ENCODE measurements around the gene FLT3. TPM values are rescaled to one million over a fixed set of nuclear protein-coding genes. Genes with fewer than 3 reads are reported as not detected.
A peak's percentile ranks its signal among the peaks of the same experiment; 100 is the strongest.

Gene FLT3
- total and polyA plus RNA-seq, 10 of the 15 experiments (the other 5 are each of a cell fraction or from before 2014, with no cell fraction given): 0.04 to 0.19 (median 0.11) TPM; not detected in 1

GRCh38 chr13:28033894-28034655, 66.3 kb downstream of the FLT3 start:
- FAIRE-seq (no peak), ATAC-seq (peak; percentile 45), DNase-seq (ENCODE audit: low read depth, low spot score) (no peak)
- Histone ChIP-seq H3K4me3 (no peak overlapping the region), H3K9me3 (replicated peaks; ENCODE audit: control insufficient read depth, insufficient read depth, low read length) (no peaks in the 10 kb centered on the region), H3K9ac (ENCODE audit: control insufficient read depth, insufficient read depth, low read length) (no peak overlapping the region), H3K27me3 (replicated peaks in 1 of 2; ENCODE audit: control insufficient read depth in 2 of 2, insufficient read depth in 2 of 2, low read length in 1 of 2) (no peaks in the 10 kb centered on the region), H3K36me3 (ENCODE audit: control insufficient read depth in 2 of 2, insufficient read depth in 2 of 2, low read length in 1 of 2) (no peaks in the 10 kb centered on the region), H3K79me2 (ENCODE audit: control insufficient read depth, insufficient read depth, low read length) (no peaks in the 10 kb centered on the region), H3K4me2 (ENCODE audit: control insufficient read depth, insufficient read depth) (peak overlapping the region; percentile 62), H2AFZ (ENCODE audit: control insufficient read depth, low read depth, low read length) (no peak overlapping the region), H3K27ac (ENCODE audit: control insufficient read depth, insufficient read depth) (no peak overlapping the region), H3K4me1 (ENCODE audit: control insufficient read depth, insufficient read depth, low read length) (peaks cover 53% of the 10 kb centered on the region), H4K20me1 (ENCODE audit: control insufficient read depth, insufficient read depth) (no peaks in the 10 kb centered on the region)
- POLR2A ChIA-PET: interaction anchor here (1.3 to 1.6 kb wide), 2 partner anchors 15 to 16 kb away, joined by 3 to 4 read pairs; no protein-coding TSS in a partner anchor
- RAD21 ChIA-PET (ENCODE audit: unreplicated experiment): interaction anchor here (0.8 to 3.0 kb wide), 3 partner anchors 20 to 45 kb away, joined by 3 to 7 read pairs (median 3); partner anchors contain the start of gene URAD
- intact Hi-C loops (cut with micrococcal nuclease; ENCODE audit: unreplicated experiment): loop anchor here (10.0 kb wide), 1 partner anchor 601 kb away; no protein-coding TSS in a partner anchor
- in situ Hi-C loops (cut with MboI): no loop called here
- CTCF ChIA-PET: interaction anchor here (0.6 kb wide), 1 partner anchor 603 kb away, joined by 4 read pairs; no protein-coding TSS in a partner anchor
- SMC1A ChIA-PET (ENCODE audit: uncharacterized antibody, unreplicated experiment): interaction anchor here (1.0 to 2.5 kb wide), 5 partner anchors 16 to 23 kb away, joined by 3 to 12 read pairs (median 11); no protein-coding TSS in a partner anchor
- 65% methylated on average over 8 of the region's 8 CpGs for WGBS (ENCODE audit: insufficient coverage, insufficient replicate concordance, low lambda C conversion rate, missing lambda C conversion rate)
- BruUV-seq (replicated peaks): no TSS peak
- TF ChIP-seq HSF1 (IDR thresholded peaks at IDR 0.05; ENCODE audit: low read depth, low read length): no peak
- TF ChIP-seq EP300 (IDR thresholded peaks at IDR 0.05; ENCODE audit: borderline replicate concordance in 1 of 2, control insufficient read depth in 1 of 2, low read depth in 2 of 2, low read length in 2 of 2): 0 out of 4 replicates have a peak, but pooled peaks of 1 of the 2 experiments have one; percentile 19
- TF ChIP-seq, protein P1, sequence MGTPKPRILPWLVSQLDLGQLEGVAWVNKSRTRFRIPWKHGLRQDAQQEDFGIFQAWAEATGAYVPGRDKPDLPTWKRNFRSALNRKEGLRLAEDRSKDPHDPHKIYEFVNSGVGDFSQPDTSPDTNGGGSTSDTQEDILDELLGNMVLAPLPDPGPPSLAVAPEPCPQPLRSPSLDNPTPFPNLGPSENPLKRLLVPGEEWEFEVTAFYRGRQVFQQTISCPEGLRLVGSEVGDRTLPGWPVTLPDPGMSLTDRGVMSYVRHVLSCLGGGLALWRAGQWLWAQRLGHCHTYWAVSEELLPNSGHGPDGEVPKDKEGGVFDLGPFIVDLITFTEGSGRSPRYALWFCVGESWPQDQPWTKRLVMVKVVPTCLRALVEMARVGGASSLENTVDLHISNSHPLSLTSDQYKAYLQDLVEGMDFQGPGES (IDR thresholded peaks at IDR 0.05): no peak
- no peak for TF ChIP-seq STAT1 (conservative IDR thresholded peaks at IDR 0.05)
- TF ChIP-seq, protein P2, sequence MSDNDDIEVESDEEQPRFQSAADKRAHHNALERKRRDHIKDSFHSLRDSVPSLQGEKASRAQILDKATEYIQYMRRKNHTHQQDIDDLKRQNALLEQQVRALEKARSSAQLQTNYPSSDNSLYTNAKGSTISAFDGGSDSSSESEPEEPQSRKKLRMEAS (IDR thresholded peaks at IDR 0.05; ENCODE audit: low read depth, low read length): no peak
- TF ChIP-seq, protein P3, sequence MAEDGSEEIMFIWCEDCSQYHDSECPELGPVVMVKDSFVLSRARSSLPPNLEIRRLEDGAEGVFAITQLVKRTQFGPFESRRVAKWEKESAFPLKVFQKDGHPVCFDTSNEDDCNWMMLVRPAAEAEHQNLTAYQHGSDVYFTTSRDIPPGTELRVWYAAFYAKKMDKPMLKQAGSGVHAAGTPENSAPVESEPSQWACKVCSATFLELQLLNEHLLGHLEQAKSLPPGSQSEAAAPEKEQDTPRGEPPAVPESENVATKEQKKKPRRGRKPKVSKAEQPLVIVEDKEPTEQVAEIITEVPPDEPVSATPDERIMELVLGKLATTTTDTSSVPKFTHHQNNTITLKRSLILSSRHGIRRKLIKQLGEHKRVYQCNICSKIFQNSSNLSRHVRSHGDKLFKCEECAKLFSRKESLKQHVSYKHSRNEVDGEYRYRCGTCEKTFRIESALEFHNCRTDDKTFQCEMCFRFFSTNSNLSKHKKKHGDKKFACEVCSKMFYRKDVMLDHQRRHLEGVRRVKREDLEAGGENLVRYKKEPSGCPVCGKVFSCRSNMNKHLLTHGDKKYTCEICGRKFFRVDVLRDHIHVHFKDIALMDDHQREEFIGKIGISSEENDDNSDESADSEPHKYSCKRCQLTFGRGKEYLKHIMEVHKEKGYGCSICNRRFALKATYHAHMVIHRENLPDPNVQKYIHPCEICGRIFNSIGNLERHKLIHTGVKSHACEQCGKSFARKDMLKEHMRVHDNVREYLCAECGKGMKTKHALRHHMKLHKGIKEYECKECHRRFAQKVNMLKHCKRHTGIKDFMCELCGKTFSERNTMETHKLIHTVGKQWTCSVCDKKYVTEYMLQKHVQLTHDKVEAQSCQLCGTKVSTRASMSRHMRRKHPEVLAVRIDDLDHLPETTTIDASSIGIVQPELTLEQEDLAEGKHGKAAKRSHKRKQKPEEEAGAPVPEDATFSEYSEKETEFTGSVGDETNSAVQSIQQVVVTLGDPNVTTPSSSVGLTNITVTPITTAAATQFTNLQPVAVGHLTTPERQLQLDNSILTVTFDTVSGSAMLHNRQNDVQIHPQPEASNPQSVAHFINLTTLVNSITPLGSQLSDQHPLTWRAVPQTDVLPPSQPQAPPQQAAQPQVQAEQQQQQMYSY (CRISPR knock-in tag; IDR thresholded peaks at IDR 0.05): no peak
- TF ChIP-seq MEF2A (IDR thresholded peaks at IDR 0.05; ENCODE audit: insufficient read depth, low read depth, low read length): no peak
- TF ChIP-seq NBN (IDR thresholded peaks at IDR 0.05): no peak
- no peak for TF ChIP-seq RB1 (IDR thresholded peaks at IDR 0.05; ENCODE audit: borderline replicate concordance)
- TF ChIP-seq RCOR1 (conservative IDR thresholded peaks at IDR 0.05; ENCODE audit: low read depth, low read length): no peak
- TF ChIP-seq FOXK2 (IDR thresholded peaks at IDR 0.05): no peak
- TF ChIP-seq, protein P4, sequence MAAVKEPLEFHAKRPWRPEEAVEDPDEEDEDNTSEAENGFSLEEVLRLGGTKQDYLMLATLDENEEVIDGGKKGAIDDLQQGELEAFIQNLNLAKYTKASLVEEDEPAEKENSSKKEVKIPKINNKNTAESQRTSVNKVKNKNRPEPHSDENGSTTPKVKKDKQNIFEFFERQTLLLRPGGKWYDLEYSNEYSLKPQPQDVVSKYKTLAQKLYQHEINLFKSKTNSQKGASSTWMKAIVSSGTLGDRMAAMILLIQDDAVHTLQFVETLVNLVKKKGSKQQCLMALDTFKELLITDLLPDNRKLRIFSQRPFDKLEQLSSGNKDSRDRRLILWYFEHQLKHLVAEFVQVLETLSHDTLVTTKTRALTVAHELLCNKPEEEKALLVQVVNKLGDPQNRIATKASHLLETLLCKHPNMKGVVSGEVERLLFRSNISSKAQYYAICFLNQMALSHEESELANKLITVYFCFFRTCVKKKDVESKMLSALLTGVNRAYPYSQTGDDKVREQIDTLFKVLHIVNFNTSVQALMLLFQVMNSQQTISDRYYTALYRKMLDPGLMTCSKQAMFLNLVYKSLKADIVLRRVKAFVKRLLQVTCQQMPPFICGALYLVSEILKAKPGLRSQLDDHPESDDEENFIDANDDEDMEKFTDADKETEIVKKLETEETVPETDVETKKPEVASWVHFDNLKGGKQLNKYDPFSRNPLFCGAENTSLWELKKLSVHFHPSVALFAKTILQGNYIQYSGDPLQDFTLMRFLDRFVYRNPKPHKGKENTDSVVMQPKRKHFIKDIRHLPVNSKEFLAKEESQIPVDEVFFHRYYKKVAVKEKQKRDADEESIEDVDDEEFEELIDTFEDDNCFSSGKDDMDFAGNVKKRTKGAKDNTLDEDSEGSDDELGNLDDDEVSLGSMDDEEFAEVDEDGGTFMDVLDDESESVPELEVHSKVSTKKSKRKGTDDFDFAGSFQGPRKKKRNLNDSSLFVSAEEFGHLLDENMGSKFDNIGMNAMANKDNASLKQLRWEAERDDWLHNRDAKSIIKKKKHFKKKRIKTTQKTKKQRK (IDR thresholded peaks at IDR 0.05; ENCODE audit: low read depth, low read length): no peak
